GM23248 (cell line): ENCODE measurements around the gene SV2B.

Experiments used
- EZH2 ChIP-seq: fragments of 200-600 bp; sonication (generic); IDR thresholded peaks from 2 replicates; pipeline ENCODE4 v1.6.1; 2018; ENCODE audit warnings: antibody characterized with exemption, mild to moderate bottlenecking; ENCODE audit not compliant: insufficient read depth, poor library complexity, severe bottlenecking
- EZH2phosphoT487 ChIP-seq: fragments of 200-600 bp; sonication (generic); IDR thresholded peaks from 2 replicates; pipeline ENCODE4 v1.6.1; 2018; ENCODE audit warnings: antibody characterized with exemption, moderate library complexity, mild to moderate bottlenecking, low read depth; ENCODE audit not compliant: insufficient read depth

GRCh38 chr15:91319371-91320059 is 219.5 kb downstream of the SV2B start:
- TF ChIP-seq EZH2 (no peak), EZH2phosphoT487 (no peak)
